GM12878 (cell line): ENCODE measurements around the gene IGLL5. TPM values are rescaled to one million over a fixed set of nuclear protein-coding genes. Genes with fewer than 3 reads are reported as not detected.

Experiments
- ATAC-seq: fragments of 200-7000 bp; cut with Tn5 transposase; 3 replicates; pipeline ENCODE4 v1.9.1; 2020; ENCODE audit warnings: mild to moderate bottlenecking, moderate library complexity
- BruUV-seq: library from RNA; stranded (reverse); fragments of 400-500 nt; replicated peaks from 2 replicates; lab custom pipeline; 2021; lab: Mats Ljungman, UMichigan
- CTCF ChIA-PET: fragments of 300-600 bp; sonication (Branson Sonifier 250); formaldehyde crosslinking; extraction: SDS; loops from one replicate; lab custom pipeline; 2021; ENCODE audit warnings: inconsistent platforms; lab: Yijun Ruan, JAX
- POLR2A ChIA-PET: fragments of 350-600 bp; formaldehyde crosslinking; extraction: SDS; loops from one replicate; lab custom pipeline; 2021; ENCODE audit warnings: inconsistent platforms; lab: Charles Lee
- RAD21 ChIA-PET: fragments of 300-600 bp; sonication (Branson Sonifier 250); formaldehyde crosslinking; loops from one replicate; lab custom pipeline; 2023; ENCODE audit warnings: antibody characterized with exemption; ENCODE audit not compliant: unreplicated experiment; lab: Charles Lee
- SMC1A ChIA-PET: fragments of 300-600 bp; sonication (Branson Sonifier 250); formaldehyde crosslinking; loops from one replicate; lab custom pipeline; 2023; ENCODE audit not compliant: unreplicated experiment, uncharacterized antibody; lab: Charles Lee
- DNase-seq: peaks from one replicate; pipeline ENCODE4 v3.0.0-alpha.2; 2011; ENCODE audit warnings: low read depth, low spot score
- FAIRE-seq: peaks from 3 replicates; lab custom pipeline; 2011; peaks lifted over from hg19 to GRCh38; lab: Jason Lieb, UNC
- H2AFZ ChIP-seq: 2 replicates; pipeline ENCODE4 v1.6.0; 2011; ENCODE audit warnings: low read depth, low read length, control low read depth; ENCODE audit not compliant: control insufficient read depth
- H3K27ac ChIP-seq: 2 replicates; pipeline ENCODE4 v1.5.1; 2011; ENCODE audit warnings: control low read depth; ENCODE audit not compliant: control insufficient read depth, insufficient read depth
- H3K27me3 ChIP-seq, 2 experiments: replicated peaks in 1 of 2; 2 replicates each; pipeline versions ENCODE4 v1.6.0 to v1.6.1; 2011; ENCODE audit warnings: low read length in 1 of 2; ENCODE audit not compliant: control insufficient read depth in 2 of 2, insufficient read depth in 2 of 2
- H3K36me3 ChIP-seq, 2 experiments: 2 replicates each; pipeline ENCODE4 v1.5.1; 2011; ENCODE audit warnings: low read length in 1 of 2; ENCODE audit not compliant: control insufficient read depth in 2 of 2, insufficient read depth in 2 of 2
- H3K4me1 ChIP-seq: 2 replicates; pipeline ENCODE4 v1.6.1; 2011; ENCODE audit warnings: mild to moderate bottlenecking, low read length, moderate library complexity, mixed read lengths; ENCODE audit not compliant: control insufficient read depth, insufficient read depth
- H3K4me2 ChIP-seq: 2 replicates; pipeline ENCODE4 v1.6.0; 2011; ENCODE audit warnings: control low read depth; ENCODE audit not compliant: control insufficient read depth, insufficient read depth
- H3K4me3 ChIP-seq: fragments of 200-600 bp; sonication (generic); 2 replicates; pipeline ENCODE4 v1.5.1; 2016
- H3K79me2 ChIP-seq: 2 replicates; pipeline ENCODE4 v1.6.0; 2011; ENCODE audit warnings: low read length; ENCODE audit not compliant: control insufficient read depth, insufficient read depth
- H3K9ac ChIP-seq: 2 replicates; pipeline ENCODE4 v1.8.0; 2011; ENCODE audit warnings: low read length, control low read depth, mixed read lengths; ENCODE audit not compliant: control insufficient read depth, insufficient read depth
- H3K9me3 ChIP-seq: replicated peaks from 3 replicates; pipeline ENCODE4 v1.5.1; 2011; ENCODE audit warnings: mild to moderate bottlenecking, low read length; ENCODE audit not compliant: control insufficient read depth, insufficient read depth
- H4K20me1 ChIP-seq: 2 replicates; pipeline ENCODE4 v1.6.0; 2011; ENCODE audit not compliant: control insufficient read depth, insufficient read depth
- POLR2AphosphoS2 ChIP-seq: IDR thresholded peaks from 2 replicates; pipeline ENCODE4 v1.6.1; 2011; ENCODE audit warnings: low read depth, mild to moderate bottlenecking, low read length, improper control_type of control experiment, moderate library complexity
- WGBS: methylation state at CpG from one replicate; pipeline ENCODE4 v1.1.6; 2016; ENCODE audit warnings: low lambda C conversion rate; ENCODE audit not compliant: insufficient replicate concordance, insufficient coverage; ENCODE audit errors: missing lambda C conversion rate; 5-methylcytosine and 5-hydroxymethylcytosine counted together
- in situ Hi-C: fragments of 300-500 bp; cut with MboI; formaldehyde crosslinking; loops from 9 replicates; pipeline ENCODE4 v1.14.3; 2018; ENCODE audit warnings: mixed read lengths
- intact Hi-C: fragments of 100-400 bp; cut with micrococcal nuclease; formaldehyde crosslinking; loops from one replicate; pipeline ENCODE4 v1.14.2; 2022; ENCODE audit not compliant: unreplicated experiment
- polyA plus RNA-seq, 11 experiments: library from polyadenylated mRNA; depleted of rRNA in 4 of 11; unstranded in 6 of 11; stranded (reverse) in 5 of 11; fragments of >200 nt; fragmentation: Nextera tagmentation in 4 of 11; fragmentation: Illumina TruSeq in 1 of 11; extraction: Ambion mirVana in 4 of 11; extraction: Trizol in 1 of 11; gene quantifications; 1 replicate in 1 of 11; 2 replicates in 10 of 11; pipeline versions ENCODE4 v1.2.1 to v1.2.3, GENCODE V29; 2011 to 2016; ENCODE audit warnings: inconsistent platforms in 2 of 11, missing spikeins in 2 of 11, low read depth in 1 of 11
- total RNA-seq, 4 experiments: library from RNA; depleted of rRNA in 3 of 4; stranded (reverse); fragments of >200 nt in 3 of 4; fragmentation: Illumina TruSeq in 1 of 4; extraction: Trizol in 1 of 4; gene quantifications; 2 replicates each; pipeline versions ENCODE4 v1.2.1 to v1.2.3, GENCODE V29; 2013 to 2021
- TF ChIP-seq, protein P1 (sequence below), 3 experiments: IDR thresholded peaks in 2 of 3; conservative IDR thresholded peaks in 1 of 3; 2 replicates each; pipeline ENCODE4 v1.5.1; 2011; ENCODE audit warnings: low read depth in 3 of 3, low read length in 3 of 3, mild to moderate bottlenecking in 3 of 3, control low read depth in 2 of 3, moderate library complexity in 2 of 3, inconsistent platforms in 1 of 3, mixed read lengths in 1 of 3; ENCODE audit not compliant: control insufficient read depth in 2 of 3, insufficient read depth in 1 of 3; ENCODE audit errors: extremely low read depth in 1 of 3

Gene IGLL5
- total and polyA plus RNA-seq, 10 of the 15 experiments (the other 5 are each of a cell fraction or from before 2014, with no cell fraction given), result not detected

DNA sequence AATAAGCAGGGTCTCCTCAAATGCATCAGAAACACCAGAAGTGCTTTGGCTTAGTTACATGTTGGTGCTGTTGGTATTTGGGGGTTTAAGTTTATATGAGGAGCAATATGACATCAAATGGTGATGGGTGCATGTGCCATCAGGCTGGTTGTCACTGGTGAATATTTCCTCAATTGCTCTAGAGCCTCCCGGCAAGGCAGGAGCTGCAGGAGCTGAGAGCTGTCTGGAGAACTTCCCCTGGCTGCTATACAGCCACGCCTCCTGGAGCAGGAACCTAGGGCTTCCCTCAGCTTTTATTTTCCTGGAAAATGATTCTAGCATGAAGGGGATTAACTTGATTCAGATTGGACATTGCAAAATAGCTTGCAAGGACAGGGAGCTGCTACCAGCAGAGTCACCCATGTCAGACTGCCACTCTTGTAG, 15.8 kb downstream of the IGLL5 start:
- RAD21 ChIA-PET, result interaction anchor here (0.7 to 5.2 kb wide), 13 partner anchors 9 to 792 kb away, joined by 3 to 91 read pairs (median 6); no protein-coding TSS in a partner anchor
- Histone ChIP-seq H3K9ac (no peak overlapping the region), H3K27me3 (no peaks in the 10 kb centered on the region), H3K4me1 (peaks cover 28% of the 10 kb centered on the region), H3K27ac (peak overlapping the region; percentile 93), H3K4me2 (no peak overlapping the region; the same call in 1 of the 2 replicates), H3K79me2 (peaks cover 9% of the 10 kb centered on the region), H2AFZ (no peak overlapping the region), H4K20me1 (no peaks in the 10 kb centered on the region), H3K9me3 (no peaks in the 10 kb centered on the region), H3K36me3 (no peaks in the 10 kb centered on the region; a peak in 1 of 4 replicates), H3K4me3 (no peak overlapping the region)
- in situ Hi-C loops, result loop anchor here (5.0 to 25.0 kb wide), 2 partner anchors 39 to 1191 kb away; no protein-coding TSS in a partner anchor
- TSS peak; percentile 60 for BruUV-seq
- 0 out of 2 replicates have a peak, but pooled peaks have one; percentile 25 for TF ChIP-seq POLR2AphosphoS2
- TF ChIP-seq, protein P1, sequence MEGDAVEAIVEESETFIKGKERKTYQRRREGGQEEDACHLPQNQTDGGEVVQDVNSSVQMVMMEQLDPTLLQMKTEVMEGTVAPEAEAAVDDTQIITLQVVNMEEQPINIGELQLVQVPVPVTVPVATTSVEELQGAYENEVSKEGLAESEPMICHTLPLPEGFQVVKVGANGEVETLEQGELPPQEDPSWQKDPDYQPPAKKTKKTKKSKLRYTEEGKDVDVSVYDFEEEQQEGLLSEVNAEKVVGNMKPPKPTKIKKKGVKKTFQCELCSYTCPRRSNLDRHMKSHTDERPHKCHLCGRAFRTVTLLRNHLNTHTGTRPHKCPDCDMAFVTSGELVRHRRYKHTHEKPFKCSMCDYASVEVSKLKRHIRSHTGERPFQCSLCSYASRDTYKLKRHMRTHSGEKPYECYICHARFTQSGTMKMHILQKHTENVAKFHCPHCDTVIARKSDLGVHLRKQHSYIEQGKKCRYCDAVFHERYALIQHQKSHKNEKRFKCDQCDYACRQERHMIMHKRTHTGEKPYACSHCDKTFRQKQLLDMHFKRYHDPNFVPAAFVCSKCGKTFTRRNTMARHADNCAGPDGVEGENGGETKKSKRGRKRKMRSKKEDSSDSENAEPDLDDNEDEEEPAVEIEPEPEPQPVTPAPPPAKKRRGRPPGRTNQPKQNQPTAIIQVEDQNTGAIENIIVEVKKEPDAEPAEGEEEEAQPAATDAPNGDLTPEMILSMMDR (IDR thresholded peaks at IDR 0.05 in 2 of 3, conservative IDR thresholded peaks at IDR 0.05 in 1 of 3; ENCODE audit: control insufficient read depth in 2 of 3, extremely low read depth in 1 of 3, insufficient read depth in 1 of 3, low read depth in 3 of 3, low read length in 3 of 3), result no peak
- SMC1A ChIA-PET, result interaction anchor here (0.6 to 4.5 kb wide), 11 partner anchors 9 to 865 kb away, joined by 3 to 154 read pairs (median 10); no protein-coding TSS in a partner anchor
- intact Hi-C loops, result loop anchor here (2.0 to 5.0 kb wide), 2 partner anchors 55 to 91 kb away; no protein-coding TSS in a partner anchor
- peak; percentile 0; the same call in 1 of the 3 replicates for ATAC-seq
- CTCF ChIA-PET, result interaction anchor here (0.5 to 3.8 kb wide), 12 partner anchors 9 to 708 kb away, joined by 3 to 117 read pairs (median 5); partner anchors contain the start of gene RSPH14
- POLR2A ChIA-PET, result interaction anchor here (0.7 to 4.2 kb wide), 9 partner anchors 11 to 792 kb away, joined by 3 to 153 read pairs (median 13); no protein-coding TSS in a partner anchor
- 47% methylated on average over 2 of the region's 2 CpGs for WGBS
- DNase-seq, result no peak
- no peak for FAIRE-seq
